HCT116 (cell line): ENCODE data around the gene THOC2. TPM values are rescaled to one million over a fixed set of nuclear protein-coding genes. Genes with fewer than 3 reads are reported as not detected.

Experiments used
- ATAC-seq: fragments of 200-7000 bp; cut with Tn5 transposase; 2 replicates; pipeline ENCODE4 v1.9.1; 2020; ENCODE audit warnings: mild to moderate bottlenecking, moderate library complexity
- BruUV-seq: library from RNA; stranded (reverse); fragments of 400-500 nt; replicated peaks from 2 replicates; lab custom pipeline; 2021; lab: Mats Ljungman, UMichigan
- CTCF ChIA-PET: fragments of 300-600 bp; sonication (Branson Sonifier 250); formaldehyde crosslinking; loops from one replicate; lab custom pipeline; 2021; ENCODE audit warnings: antibody characterized with exemption; lab: Charles Lee
- POLR2A ChIA-PET: fragments of 300-600, 350-600 bp; sonication (Branson Sonifier 250); formaldehyde crosslinking; loops from one replicate; lab custom pipeline; 2021; ENCODE audit warnings: antibody characterized with exemption; lab: Charles Lee
- RAD21 ChIA-PET, 2 experiments: fragments of 300-600 bp; sonication (Branson Sonifier 250); formaldehyde crosslinking; loops; one replicate each; lab custom pipeline; 2023; ENCODE audit warnings: low total read pairs in 2 of 2; ENCODE audit not compliant: uncharacterized antibody in 2 of 2, unreplicated experiment in 2 of 2, low non-redundant PET in 1 of 2; lab: Charles Lee
- DNase-seq: peaks from one replicate; pipeline ENCODE4 v3.0.0-alpha.2; 2010; ENCODE audit warnings: low read depth, low spot score
- H2AFZ ChIP-seq: fragments of 200-600 bp; shearing (Covaris generic), sonication (generic); 2 replicates; pipeline ENCODE4 v1.6.1; 2017; ENCODE audit warnings: low read depth, mixed run types, mixed read lengths, antibody characterized with exemption, low read length; ENCODE audit not compliant: poor library complexity, severe bottlenecking
- H3K27ac ChIP-seq: 2 replicates; pipeline ENCODE4 v1.5.1; 2012; ENCODE audit warnings: low read depth, low read length
- H3K27me3 ChIP-seq: fragments of 200-600 bp; sonication (generic); 2 replicates; pipeline ENCODE4 v1.6.1; 2016; ENCODE audit warnings: mixed run types, low read length, mixed read lengths; ENCODE audit not compliant: insufficient read depth
- H3K36me3 ChIP-seq, 2 experiments: fragments of 200-500 bp in 1 of 2; fragments of 200-600 bp in 1 of 2; sonication (Bioruptor generic) in 1 of 2; sonication (generic) in 1 of 2; 2 replicates each; pipeline versions ENCODE4 v1.5.1 to v1.6.1; 2014 to 2016; ENCODE audit warnings: low read length in 2 of 2, inconsistent platforms in 1 of 2, mixed read lengths in 1 of 2, mixed run types in 1 of 2; ENCODE audit not compliant: insufficient read depth in 2 of 2, control insufficient read depth in 1 of 2
- H3K4me1 ChIP-seq, 2 experiments: fragments of 200-600 bp in 1 of 2; sonication (generic) in 1 of 2; 2 replicates each; pipeline versions ENCODE4 v1.5.1 to v1.6.1; 2012 to 2017; ENCODE audit warnings: low read length in 2 of 2, inconsistent platforms in 1 of 2, mild to moderate bottlenecking in 1 of 2, mixed read lengths in 1 of 2, mixed run types in 1 of 2, moderate library complexity in 1 of 2; ENCODE audit not compliant: insufficient read depth in 2 of 2, control insufficient read depth in 1 of 2
- H3K4me2 ChIP-seq: fragments of 200-600 bp; sonication (generic); 2 replicates; pipeline ENCODE4 v1.6.1; 2017; ENCODE audit warnings: mixed run types, low read length, mixed read lengths
- H3K4me3 ChIP-seq, 2 experiments: fragments of 200-600 bp in 1 of 2; sonication (generic) in 1 of 2; replicated peaks in 1 of 2; 2 replicates each; pipeline ENCODE4 v1.5.1; 2011 to 2016; ENCODE audit warnings: low read length in 2 of 2, control low read depth in 1 of 2, low read depth in 1 of 2, mild to moderate bottlenecking in 1 of 2, mixed read lengths in 1 of 2, mixed run types in 1 of 2
- H3K79me2 ChIP-seq: fragments of 200-600 bp; sonication (generic); 2 replicates; pipeline ENCODE4 v1.6.1; 2017; ENCODE audit warnings: mild to moderate bottlenecking, mixed run types, low read length, moderate library complexity, mixed read lengths; ENCODE audit not compliant: insufficient read depth
- H3K9ac ChIP-seq: fragments of 200-600 bp; sonication (generic); 2 replicates; pipeline ENCODE4 v1.6.1; 2016; ENCODE audit warnings: low read length, mixed read lengths
- H3K9me2 ChIP-seq: fragments of 200-600 bp; sonication (generic), shearing (Covaris generic); 2 replicates; pipeline ENCODE4 v1.6.1; 2017; ENCODE audit warnings: mixed run types, mild to moderate bottlenecking, moderate library complexity; ENCODE audit not compliant: insufficient read depth
- H3K9me3 ChIP-seq, 2 experiments: fragments of 200-500 bp in 1 of 2; fragments of 200-600 bp in 1 of 2; sonication (Bioruptor generic) in 1 of 2; sonication (generic) in 1 of 2; 2 replicates each; pipeline ENCODE4 v1.6.1; 2014 to 2017; ENCODE audit warnings: low read length in 2 of 2, mixed read lengths in 2 of 2, inconsistent platforms in 1 of 2, low read depth in 1 of 2, mild to moderate bottlenecking in 1 of 2, mixed run types in 1 of 2, moderate library complexity in 1 of 2; ENCODE audit not compliant: control insufficient read depth in 1 of 2, insufficient read depth in 1 of 2
- H4K20me1 ChIP-seq: fragments of 200-600 bp; sonication (generic), shearing (Covaris generic); 2 replicates; pipeline ENCODE4 v1.6.1; 2017; ENCODE audit warnings: mixed run types, mild to moderate bottlenecking, moderate library complexity; ENCODE audit not compliant: insufficient read depth
- CEBPB ChIP-seq: IDR thresholded peaks from 2 replicates; pipeline ENCODE4 v1.6.1; 2012; ENCODE audit warnings: low read depth
- CTCF ChIP-seq, 3 experiments: fragments of 200-600 bp in 1 of 3; sonication (generic) in 1 of 3; IDR thresholded peaks in 2 of 3; conservative IDR thresholded peaks in 1 of 3; 2 replicates each; pipeline ENCODE4 v1.5.1; 2012 to 2017; ENCODE audit warnings: low read depth in 2 of 3, low read length in 2 of 3, antibody characterized with exemption in 1 of 3, borderline replicate concordance in 1 of 3, control low read depth in 1 of 3, mild to moderate bottlenecking in 1 of 3, mixed read lengths in 1 of 3, mixed run types in 1 of 3, moderate library complexity in 1 of 3; ENCODE audit not compliant: insufficient read depth in 1 of 3
- EGR1 ChIP-seq: IDR thresholded peaks from 2 replicates; pipeline ENCODE4 v1.6.1; 2012; ENCODE audit warnings: low read depth
- EZH2phosphoT487 ChIP-seq: fragments of 200-600 bp; IDR thresholded peaks from 2 replicates; pipeline ENCODE4 v1.6.1; 2018; ENCODE audit warnings: antibody characterized with exemption, borderline replicate concordance
- FOSL1 ChIP-seq: IDR thresholded peaks from 2 replicates; pipeline ENCODE4 v1.6.1; 2012; ENCODE audit warnings: low read depth
- MAX ChIP-seq: IDR thresholded peaks from 2 replicates; pipeline ENCODE4 v1.6.1; 2012
- POLR2A ChIP-seq: IDR thresholded peaks from 2 replicates; pipeline ENCODE4 v1.7.0; 2011; ENCODE audit warnings: borderline replicate concordance; ENCODE audit not compliant: insufficient read depth, insufficient read length; ENCODE audit errors: extremely low read depth
- POLR2AphosphoS5 ChIP-seq: IDR thresholded peaks from 2 replicates; pipeline ENCODE4 v1.6.1; 2011; ENCODE audit warnings: mild to moderate bottlenecking, low read depth, low read length, moderate library complexity
- RAD21 ChIP-seq: IDR thresholded peaks from 2 replicates; pipeline ENCODE4 v1.6.1; 2012; ENCODE audit warnings: low read depth, mild to moderate bottlenecking
- REST ChIP-seq: IDR thresholded peaks from 2 replicates; pipeline ENCODE4 v1.6.1; 2012; ENCODE audit warnings: low read depth
- SIN3A ChIP-seq: IDR thresholded peaks from 2 replicates; pipeline ENCODE4 v1.6.1; 2012; ENCODE audit warnings: low read depth
- SP1 ChIP-seq: IDR thresholded peaks from 2 replicates; pipeline ENCODE4 v1.6.1; 2012; ENCODE audit warnings: low read depth
- SRF ChIP-seq: IDR thresholded peaks from 2 replicates; pipeline ENCODE4 v1.6.1; 2012; ENCODE audit warnings: low read depth
- YY1 ChIP-seq: IDR thresholded peaks from 2 replicates; pipeline ENCODE4 v1.6.1; 2011; ENCODE audit warnings: low read length, low read depth, moderate library complexity, mild to moderate bottlenecking; ENCODE audit not compliant: insufficient replicate concordance; ENCODE audit errors: extremely low read depth
- ZBTB33 ChIP-seq: IDR thresholded peaks from 2 replicates; pipeline ENCODE4 v1.6.1; 2011; ENCODE audit warnings: mild to moderate bottlenecking, low read length, moderate library complexity; ENCODE audit not compliant: insufficient replicate concordance; ENCODE audit errors: extremely low read depth
- ZFX ChIP-seq: fragments of 450-650 bp; IDR thresholded peaks from 2 replicates; pipeline ENCODE4 v1.6.1; 2017
- intact Hi-C: fragments of 100-400 bp; cut with micrococcal nuclease; formaldehyde crosslinking; loops from 2 replicates; pipeline ENCODE4 v1.10.0; 2022
- total RNA-seq: library from RNA; stranded (reverse); gene quantifications from one replicate; pipeline ENCODE4 v1.2.1, GENCODE V29; 2021; ENCODE audit not compliant: unreplicated experiment

THOC2 gene
- total RNA-seq, 1 experiment from 2014 or later: 85.3 TPM

- no peak overlapping the region for H3K4me2 ChIP-seq
- H3K9me2 ChIP-seq: no peaks in the 10 kb centered on the region
- DNase-seq (no peak), ATAC-seq (no peak)
- no TSS peak for BruUV-seq
- POLR2A ChIA-PET: no interaction called here
- H3K36me3 ChIP-seq: no peaks in the 10 kb centered on the region; a peak in 1 of 4 replicates
- H3K27me3 ChIP-seq: no peaks in the 10 kb centered on the region
- H3K4me1 ChIP-seq: no peaks in the 10 kb centered on the region
- H4K20me1 ChIP-seq: no peaks in the 10 kb centered on the region
- no peaks in the 10 kb centered on the region for H3K79me2 ChIP-seq
- no peak overlapping the region for H2AFZ ChIP-seq
- RAD21 ChIA-PET: no interaction called here
- CTCF ChIA-PET: no interaction called here
- H3K9me3 ChIP-seq: no peaks in the 10 kb centered on the region
- TF ChIP-seq YY1: no peak
- TF ChIP-seq SRF: no peak
- no peak for TF ChIP-seq EGR1
- TF ChIP-seq REST: no peak
- no peak for TF ChIP-seq POLR2AphosphoS5
- no peak for TF ChIP-seq SIN3A
- no peak for TF ChIP-seq RAD21
- no peak for TF ChIP-seq MAX
- TF ChIP-seq CEBPB: no peak
- TF ChIP-seq SP1: no peak
- TF ChIP-seq FOSL1: no peak
- no peak for TF ChIP-seq CTCF (IDR thresholded peaks at IDR 0.05 in 2 of 3, conservative IDR thresholded peaks at IDR 0.05 in 1 of 3; ENCODE audit: borderline replicate concordance in 1 of 3, insufficient read depth in 1 of 3, low read depth in 2 of 3, low read length in 2 of 3)
- no peak for TF ChIP-seq POLR2A
- TF ChIP-seq EZH2phosphoT487: no peak
- TF ChIP-seq ZFX: no peak
- no peak for TF ChIP-seq ZBTB33
- no peak overlapping the region for H3K4me3 ChIP-seq
- no peak overlapping the region for H3K27ac ChIP-seq
- H3K9ac ChIP-seq: no peak overlapping the region
- intact Hi-C loops: no loop called here
Measured at GRCh38 chrX:123607806-123608205, 125.0 kb downstream of the THOC2 start.
